IPS-20b (cell line): ENCODE results near the gene TSPO.
"Not testable (repeated sequence)": the region's sequence is repeated elsewhere in the genome, so short reads cannot be mapped to it uniquely, and the experiment has no call there.

Experiments
- H3K27ac ChIP-seq: one replicate; pipeline ENCODE4 v1.5.1; 2013; ENCODE audit warnings: low read length
- H3K27me3 ChIP-seq: 2 replicates; pipeline ENCODE4 v1.6.1; 2013; ENCODE audit warnings: mild to moderate bottlenecking, low read length, inconsistent platforms; ENCODE audit not compliant: insufficient read depth
- H3K36me3 ChIP-seq: 2 replicates; pipeline ENCODE4 v1.6.1; 2013; ENCODE audit warnings: low read depth, mild to moderate bottlenecking, inconsistent platforms, low read length, moderate library complexity; ENCODE audit not compliant: insufficient read depth
- H3K4me1 ChIP-seq: 2 replicates; pipeline ENCODE4 v1.6.1; 2013; ENCODE audit warnings: mild to moderate bottlenecking, control low read depth, inconsistent platforms, low read length, moderate library complexity; ENCODE audit not compliant: insufficient read depth
- H3K4me3 ChIP-seq: 2 replicates; pipeline ENCODE4 v1.5.1; 2013; ENCODE audit warnings: mild to moderate bottlenecking, low read length, inconsistent platforms
- H3K9ac ChIP-seq: 2 replicates; pipeline ENCODE4 v1.6.1; 2013; ENCODE audit warnings: low read depth, mild to moderate bottlenecking, inconsistent platforms, low read length, moderate library complexity
- H3K9me3 ChIP-seq: 2 replicates; pipeline ENCODE4 v1.6.1; 2013; ENCODE audit warnings: mild to moderate bottlenecking, low read depth, low read length, inconsistent platforms; ENCODE audit not compliant: insufficient read depth

Gene TSPO

DNA sequence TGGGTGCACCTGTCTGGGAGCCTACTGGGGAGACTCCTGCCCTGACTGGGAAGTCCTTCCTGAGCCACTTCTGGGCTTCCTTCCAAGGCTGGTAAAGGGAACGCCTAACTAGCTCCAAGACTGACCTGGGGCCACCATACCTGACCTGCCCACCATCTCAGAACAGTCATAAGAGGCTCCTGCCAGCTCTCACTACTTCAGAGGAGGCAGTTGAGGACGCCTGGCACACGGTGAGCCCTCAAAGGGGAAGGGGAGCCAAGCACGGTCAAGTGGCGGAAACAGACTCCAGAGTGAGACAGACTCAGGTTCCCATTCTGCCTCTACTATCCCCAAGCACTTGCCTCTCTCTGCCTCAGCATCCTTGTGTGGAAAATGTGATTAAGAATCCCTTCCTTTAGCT lies 15.8 kb upstream of the TSPO start:
- H3K27ac ChIP-seq, result no peak overlapping the region
- H3K27me3 ChIP-seq, result no peaks in the 10 kb centered on the region
- H3K36me3 ChIP-seq, result peaks cover 77% of the 10 kb centered on the region
- no peak overlapping the region for H3K9ac ChIP-seq
- H3K9me3 ChIP-seq, result no peaks in the 10 kb centered on the region
- H3K4me1 ChIP-seq, result no peaks in the 10 kb centered on the region
- no peak overlapping the region for H3K4me3 ChIP-seq

DNA sequence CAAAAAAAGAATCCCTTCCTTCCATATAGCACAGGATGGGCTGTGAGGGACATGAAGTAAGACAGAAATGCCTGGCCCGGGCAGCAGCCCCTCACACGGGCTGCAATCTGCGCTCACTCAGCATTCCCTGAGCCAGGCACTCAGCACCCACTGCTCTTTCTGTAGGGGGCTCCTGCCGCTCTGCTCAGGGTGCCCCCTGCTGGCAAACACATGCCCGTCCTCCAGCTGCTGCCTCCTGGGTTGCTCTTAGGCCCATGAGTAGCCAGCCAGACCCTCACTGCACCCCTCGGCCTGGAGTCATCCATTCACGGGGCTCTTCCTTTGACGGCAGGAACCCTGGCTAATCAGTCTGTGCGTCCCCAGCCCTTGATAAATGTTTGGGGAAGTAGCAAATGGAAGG lies 15.1 kb upstream of the TSPO start:
- Histone ChIP-seq H3K27ac (no peak overlapping the region), H3K9me3 (no peaks in the 10 kb centered on the region), H3K4me1 (no peaks in the 10 kb centered on the region), H3K4me3 (no peak overlapping the region), H3K36me3 (peaks cover 82% of the 10 kb centered on the region), H3K9ac (no peak overlapping the region), H3K27me3 (no peaks in the 10 kb centered on the region)

- Histone ChIP-seq H3K36me3 (peaks cover 79% of the 10 kb centered on the region), H3K27me3 (no peaks in the 10 kb centered on the region), H3K9ac (no peak overlapping the region), H3K4me3 (no peak overlapping the region), H3K9me3 (no peaks in the 10 kb centered on the region), H3K4me1 (no peaks in the 10 kb centered on the region), H3K27ac (no peak overlapping the region)
Observed at GRCh38 chr22:43136801-43137200, 14.6 kb upstream of the TSPO start.

DNA sequence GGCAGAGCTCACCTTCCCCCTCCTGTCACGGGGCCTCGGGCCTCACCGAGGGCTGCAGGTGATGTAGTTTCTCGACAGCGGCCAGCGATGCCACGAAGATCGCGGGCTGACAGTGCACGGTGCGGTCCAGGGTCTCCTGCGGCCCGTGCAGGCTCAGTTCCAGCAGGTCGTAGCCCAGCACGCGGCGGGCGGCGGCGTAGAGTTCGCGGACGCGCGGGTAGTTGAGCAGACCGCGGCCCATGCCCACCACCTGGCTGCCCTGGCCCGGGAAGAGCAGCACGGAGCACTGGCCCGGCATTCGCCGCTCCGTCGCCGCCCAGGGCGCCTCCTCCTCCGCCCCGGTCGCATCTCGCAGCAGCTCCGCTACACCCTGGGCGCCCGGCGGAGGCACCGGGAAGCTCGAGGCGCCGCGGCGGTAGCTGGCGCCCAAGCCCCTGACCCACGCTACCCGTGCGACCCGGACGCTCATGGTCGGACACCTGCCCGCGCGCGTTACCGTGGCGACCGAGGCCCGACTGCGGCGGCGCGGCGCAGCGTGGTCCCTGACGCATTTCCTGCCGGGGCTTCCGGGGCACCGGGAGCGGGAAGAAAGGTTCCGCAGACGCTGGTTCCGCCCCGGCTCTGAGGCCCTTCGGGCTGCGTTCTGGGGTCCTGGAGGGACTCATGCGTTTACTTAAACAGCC lies 8.3 kb upstream of the TSPO start, which contains the start of gene MCAT:
MCAT (minus strand) TSS at position 519 of the 683 bp plus-strand sequence; CDS start at position 469, 50 bp downstream.
- no peaks in the 10 kb centered on the region for H3K9me3 ChIP-seq
- no peaks in the 10 kb centered on the region for H3K4me1 ChIP-seq
- peak within 1 kb of the TSS; percentile 73 for H3K4me3 ChIP-seq
- H3K27ac ChIP-seq, result no peak within 1 kb of the TSS
- peaks cover 33% of the 10 kb centered on the region for H3K36me3 ChIP-seq
- H3K27me3 ChIP-seq, result no peaks in the 10 kb centered on the region
- H3K9ac ChIP-seq, result peak within 1 kb of the TSS; percentile 70; the same call in 1 of the 2 replicates

DNA sequence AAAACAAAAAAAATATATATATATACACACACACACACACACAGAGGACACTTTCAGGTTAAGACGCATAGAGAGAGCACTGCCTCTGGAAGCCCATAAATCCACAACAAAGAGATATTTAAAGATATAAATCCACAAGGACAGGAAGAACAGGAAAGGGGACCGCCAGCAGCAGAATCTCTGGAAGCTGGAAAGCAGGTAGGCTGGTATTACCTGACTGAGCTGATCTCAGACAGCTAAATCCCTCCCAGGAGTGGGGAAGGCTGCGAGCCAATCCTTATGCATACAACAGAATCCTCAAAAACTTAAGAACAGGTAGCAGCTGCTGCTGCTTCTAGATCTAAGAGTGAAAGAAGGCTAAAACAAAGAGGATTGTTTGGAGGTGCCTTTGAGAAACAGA lies 6.4 kb upstream of the TSPO start:
- Histone ChIP-seq H3K4me3 (no peak overlapping the region), H3K4me1 (no peaks in the 10 kb centered on the region), H3K9me3 (no peaks in the 10 kb centered on the region), H3K27me3 (no peaks in the 10 kb centered on the region), H3K27ac (no peak overlapping the region), H3K9ac (no peak overlapping the region), H3K36me3 (peaks cover 14% of the 10 kb centered on the region)

GRCh38 chr22:43145371-43145770 lies 6.0 kb upstream of the TSPO start:
- not testable (repeated sequence) for H3K4me1 ChIP-seq, H3K4me3 ChIP-seq, H3K36me3 ChIP-seq, H3K9me3 ChIP-seq, H3K27ac ChIP-seq, H3K27me3 ChIP-seq, H3K9ac ChIP-seq

DNA sequence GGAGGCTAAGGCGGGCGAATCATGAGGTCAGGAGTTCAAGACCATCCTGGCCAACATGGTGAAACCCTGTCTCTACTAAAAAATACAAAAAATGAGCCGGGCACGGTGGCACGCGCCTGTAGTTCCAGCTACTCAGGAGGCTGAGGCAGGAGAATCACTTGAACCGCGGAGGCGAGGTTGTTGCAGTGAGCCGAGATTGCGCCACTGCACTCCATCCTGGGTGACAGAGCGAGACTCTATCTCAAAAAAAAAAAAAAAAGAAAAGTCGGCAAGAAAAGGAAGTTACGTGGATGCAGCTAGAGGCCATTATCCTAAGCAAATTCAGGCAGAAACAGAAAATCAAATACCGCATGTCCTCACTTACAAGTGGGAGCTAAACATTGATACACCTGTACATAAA lies 5.0 kb upstream of the TSPO start:
- not testable (repeated sequence) for H3K9me3 ChIP-seq, H3K9ac ChIP-seq, H3K4me3 ChIP-seq, H3K27me3 ChIP-seq, H3K4me1 ChIP-seq, H3K27ac ChIP-seq, H3K36me3 ChIP-seq

DNA sequence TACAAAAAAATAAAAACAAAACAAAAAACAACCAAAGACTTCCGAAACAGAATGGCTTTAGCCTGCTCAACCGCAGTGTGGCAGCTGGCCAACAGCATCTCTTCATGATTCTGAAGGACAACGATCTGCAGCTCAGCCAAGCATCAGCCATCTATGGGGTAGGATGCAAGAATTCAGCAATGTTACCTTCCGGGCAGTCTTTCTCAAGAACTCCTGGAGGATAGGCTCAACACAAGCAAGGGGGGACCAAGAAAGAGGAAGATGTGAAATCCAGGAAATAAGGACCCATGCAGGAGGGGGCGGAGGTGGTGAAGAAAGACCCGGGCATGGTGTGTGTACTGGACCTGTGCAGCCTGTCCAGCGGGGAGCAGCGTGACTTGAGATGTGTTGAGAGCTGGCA lies 3.5 kb upstream of the TSPO start:
- Histone ChIP-seq H3K27me3 (peaks cover 24% of the 10 kb centered on the region), H3K4me3 (no peak overlapping the region), H3K9me3 (no peaks in the 10 kb centered on the region), H3K36me3 (no peaks in the 10 kb centered on the region), H3K9ac (no peak overlapping the region), H3K4me1 (no peaks in the 10 kb centered on the region), H3K27ac (no peak overlapping the region)

DNA sequence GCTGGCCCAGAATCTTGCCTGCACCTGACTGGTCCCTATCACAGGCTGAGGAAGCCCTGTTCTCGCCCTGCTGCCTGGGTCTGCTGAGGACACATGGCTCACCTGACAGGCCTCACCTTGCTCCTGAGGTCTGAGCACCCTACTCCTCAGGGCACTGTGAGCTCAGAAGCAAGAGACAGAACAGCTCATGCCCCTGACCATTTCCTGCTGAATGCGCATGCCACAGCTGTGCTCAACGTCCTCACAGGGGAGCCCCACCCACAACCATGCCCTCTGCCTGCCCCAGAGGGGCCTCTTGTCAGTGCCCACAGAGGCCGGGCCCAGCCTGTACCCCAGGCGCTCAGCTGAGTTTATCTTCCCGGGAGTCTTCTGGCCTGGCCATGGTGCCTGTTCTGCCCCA lies 2.8 kb upstream of the TSPO start:
- Histone ChIP-seq H3K4me1 (no peaks in the 10 kb centered on the region), H3K27ac (no peak overlapping the region), H3K9me3 (no peaks in the 10 kb centered on the region), H3K36me3 (no peaks in the 10 kb centered on the region), H3K4me3 (no peak overlapping the region), H3K9ac (no peak overlapping the region), H3K27me3 (peaks cover 26% of the 10 kb centered on the region)

- H3K9me3 ChIP-seq, result no peaks in the 10 kb centered on the region
- H3K36me3 ChIP-seq, result no peaks in the 10 kb centered on the region
- H3K4me1 ChIP-seq, result no peaks in the 10 kb centered on the region
- H3K4me3 ChIP-seq, result peak overlapping the region; percentile 66; the same call in 1 of the 2 replicates
- H3K27me3 ChIP-seq, result peaks cover 26% of the 10 kb centered on the region
- H3K27ac ChIP-seq, result no peak overlapping the region
- no peak overlapping the region for H3K9ac ChIP-seq
Observed at GRCh38 chr22:43150731-43151206, 590 bp upstream of the TSPO start.

DNA sequence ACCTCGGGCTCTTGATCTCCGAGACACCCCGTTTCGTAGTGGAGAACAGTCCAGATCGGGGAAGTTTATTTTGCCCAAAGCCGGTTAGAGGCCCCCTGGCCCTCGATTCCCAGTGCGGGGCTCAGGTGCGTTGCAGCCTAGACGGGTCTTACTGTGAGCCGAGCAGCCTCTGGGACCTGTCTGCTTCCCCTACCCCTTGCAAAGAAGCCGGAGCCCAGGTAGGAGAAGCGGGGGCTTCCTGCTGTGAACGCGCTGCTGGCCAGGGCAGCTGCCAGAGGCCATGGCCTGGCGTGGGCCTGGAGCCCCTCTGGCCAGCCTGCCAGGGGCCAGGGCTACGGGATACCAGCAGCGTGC lies 621 bp downstream of the TSPO start:
- Histone ChIP-seq H3K4me3 (peak overlapping the region; percentile 66; the same call in 1 of the 2 replicates), H3K4me1 (no peaks in the 10 kb centered on the region), H3K9ac (no peak overlapping the region), H3K9me3 (no peaks in the 10 kb centered on the region), H3K27me3 (peaks cover 26% of the 10 kb centered on the region), H3K36me3 (no peaks in the 10 kb centered on the region), H3K27ac (no peak overlapping the region)

GRCh38 chr22:43152357-43153071 lies 1.2 kb downstream of the TSPO start:
- no peak overlapping the region for H3K9ac ChIP-seq
- peaks cover 26% of the 10 kb centered on the region for H3K27me3 ChIP-seq
- H3K4me1 ChIP-seq, result no peaks in the 10 kb centered on the region
- peak overlapping the region; percentile 66; the same call in 1 of the 2 replicates for H3K4me3 ChIP-seq
- no peaks in the 10 kb centered on the region for H3K36me3 ChIP-seq
- H3K27ac ChIP-seq, result no peak overlapping the region
- no peaks in the 10 kb centered on the region for H3K9me3 ChIP-seq
